ENCODE measurements around the gene MRTFA.

GRCh38 chr22:40519948-40520331 lies 116.6 kb downstream of the MRTFA start:
- TF ChIP-seq CTCF (IDR thresholded peaks at IDR 0.05) (no peak), POLR2A (IDR thresholded peaks at IDR 0.05) (no peak), POLR2AphosphoS5 (IDR thresholded peaks at IDR 0.05) (no peak)
